Gastrocnemius medialis (tissue), 4 donors: ENCODE measurements around the gene EZR.

Source experiments
- POLR2A ChIP-seq, 2 donors: fragments of 450-650 bp; IDR thresholded peaks; one replicate each; pipeline ENCODE4 v1.6.1; 2017; ENCODE audit warnings: antibody characterized with exemption in 2 of 2, mild to moderate bottlenecking in 2 of 2, moderate library complexity in 2 of 2
- TF ChIP-seq, protein P1 (sequence below), 5 experiments: fragments of 450-650 bp in 3 of 5; fragments of 200-600 bp in 2 of 5; sonication (generic) in 2 of 5; IDR thresholded peaks in 4 of 5; conservative IDR thresholded peaks in 1 of 5; 1 replicate in 4 of 5; 2 replicates in 1 of 5; pipeline ENCODE4 v1.5.1; 2016 to 2019; ENCODE audit warnings: antibody characterized with exemption in 5 of 5, mild to moderate bottlenecking in 3 of 5, moderate library complexity in 3 of 5

DNA sequence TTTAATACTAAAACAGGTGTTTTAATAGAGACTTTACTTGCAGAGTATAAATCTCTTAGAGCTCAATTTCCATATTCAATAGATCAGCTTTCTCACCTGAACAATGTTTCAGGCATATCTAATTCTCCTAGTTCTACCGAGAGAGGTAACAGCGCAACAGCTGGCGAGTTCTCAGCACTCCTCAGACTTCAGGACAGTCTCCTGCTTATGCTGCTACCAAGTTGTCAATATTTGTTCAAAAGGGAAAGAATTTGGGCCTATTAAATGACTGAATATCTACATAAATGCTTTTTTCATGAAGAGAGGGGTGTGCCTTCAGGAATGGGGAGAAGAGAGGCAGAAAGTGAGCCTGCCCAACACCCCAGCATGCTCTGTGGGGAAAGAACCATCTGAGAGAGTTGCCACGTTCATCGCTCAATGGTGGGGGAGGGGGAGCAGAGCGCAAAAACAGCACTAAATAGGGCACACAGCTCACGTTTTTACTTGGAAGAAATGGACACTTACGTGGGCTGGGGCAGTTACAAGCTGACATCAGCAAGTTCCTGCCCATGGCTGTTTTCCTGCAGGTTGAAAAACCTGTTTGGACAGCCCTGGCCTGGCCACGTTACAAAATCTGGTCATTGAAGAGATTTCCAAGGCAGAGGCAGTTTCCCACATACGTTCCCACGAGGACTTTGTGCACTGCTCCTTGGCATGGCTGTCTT lies 38.0 kb downstream of the EZR start:
- TF ChIP-seq, protein P1, sequence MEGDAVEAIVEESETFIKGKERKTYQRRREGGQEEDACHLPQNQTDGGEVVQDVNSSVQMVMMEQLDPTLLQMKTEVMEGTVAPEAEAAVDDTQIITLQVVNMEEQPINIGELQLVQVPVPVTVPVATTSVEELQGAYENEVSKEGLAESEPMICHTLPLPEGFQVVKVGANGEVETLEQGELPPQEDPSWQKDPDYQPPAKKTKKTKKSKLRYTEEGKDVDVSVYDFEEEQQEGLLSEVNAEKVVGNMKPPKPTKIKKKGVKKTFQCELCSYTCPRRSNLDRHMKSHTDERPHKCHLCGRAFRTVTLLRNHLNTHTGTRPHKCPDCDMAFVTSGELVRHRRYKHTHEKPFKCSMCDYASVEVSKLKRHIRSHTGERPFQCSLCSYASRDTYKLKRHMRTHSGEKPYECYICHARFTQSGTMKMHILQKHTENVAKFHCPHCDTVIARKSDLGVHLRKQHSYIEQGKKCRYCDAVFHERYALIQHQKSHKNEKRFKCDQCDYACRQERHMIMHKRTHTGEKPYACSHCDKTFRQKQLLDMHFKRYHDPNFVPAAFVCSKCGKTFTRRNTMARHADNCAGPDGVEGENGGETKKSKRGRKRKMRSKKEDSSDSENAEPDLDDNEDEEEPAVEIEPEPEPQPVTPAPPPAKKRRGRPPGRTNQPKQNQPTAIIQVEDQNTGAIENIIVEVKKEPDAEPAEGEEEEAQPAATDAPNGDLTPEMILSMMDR (IDR thresholded peaks at IDR 0.05 in 4 of 5, conservative IDR thresholded peaks at IDR 0.05 in 1 of 5): no peak
- TF ChIP-seq POLR2A (IDR thresholded peaks at IDR 0.05): no peak
